Esophagus squamous epithelium (tissue), 4 donors: ENCODE results near the gene CCDC182.

Experiments
- CTCF ChIP-seq, 6 experiments: fragments of 450-650 bp in 4 of 6; fragments of 200-600 bp in 2 of 6; sonication (generic) in 2 of 6; IDR thresholded peaks; one replicate each; pipeline ENCODE4 v1.5.1; 2016 to 2019; ENCODE audit warnings: antibody characterized with exemption in 6 of 6, mild to moderate bottlenecking in 4 of 6, moderate library complexity in 4 of 6
- POLR2A ChIP-seq, 4 donors: fragments of 450-650 bp; IDR thresholded peaks; one replicate each; pipeline ENCODE4 v1.6.1; 2017; ENCODE audit warnings: antibody characterized with exemption in 4 of 4, mild to moderate bottlenecking in 4 of 4, moderate library complexity in 3 of 4

GRCh38 chr17:57735230-57735629 lies 9.9 kb downstream of the CCDC182 start:
- TF ChIP-seq CTCF (IDR thresholded peaks at IDR 0.05) (no peak), POLR2A (IDR thresholded peaks at IDR 0.05) (no peak)
